Measurements from ENCODE around the gene NLE1.

GRCh38 chr17:35191001-35191695, 49.0 kb upstream of the NLE1 start:
- TF ChIP-seq CTCF (IDR thresholded peaks at IDR 0.05) (no peak), POLR2AphosphoS5 (IDR thresholded peaks at IDR 0.05; ENCODE audit: insufficient read depth in 1 of 2, low read depth in 1 of 2) (no peak)
